Cerebellar cortex (tissue), 1 donor: Measurements from ENCODE around the gene USF3.

ENCODE experiments used
- DNase-seq: peaks from one replicate; pipeline ENCODE4 v3.0.0-alpha.2; 2015; ENCODE audit warnings: low spot score

Gene USF3

GRCh38 chr3:113614402-113614801 is 82.0 kb downstream of the USF3 start:
- no peak for DNase-seq

DNA sequence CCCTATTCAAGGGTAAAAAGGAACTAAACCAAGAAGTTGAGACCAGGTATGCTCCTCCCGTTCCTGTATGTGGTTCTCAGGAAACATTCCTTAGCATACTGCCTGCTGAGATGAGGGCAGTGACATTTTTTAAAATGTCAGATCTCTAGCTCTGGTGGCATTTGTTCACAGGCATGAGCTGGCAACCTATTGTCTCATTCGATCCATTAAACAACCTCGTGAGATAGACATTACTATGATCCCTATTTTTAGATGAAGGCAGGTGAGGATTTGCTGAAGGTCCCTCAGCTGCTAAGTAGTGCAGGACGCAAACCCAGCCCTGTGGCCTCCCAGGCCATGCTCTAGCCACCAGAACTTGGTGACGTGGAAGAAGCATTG is 89.2 kb downstream of the USF3 start:
- DNase-seq: peak; percentile 44

DNA sequence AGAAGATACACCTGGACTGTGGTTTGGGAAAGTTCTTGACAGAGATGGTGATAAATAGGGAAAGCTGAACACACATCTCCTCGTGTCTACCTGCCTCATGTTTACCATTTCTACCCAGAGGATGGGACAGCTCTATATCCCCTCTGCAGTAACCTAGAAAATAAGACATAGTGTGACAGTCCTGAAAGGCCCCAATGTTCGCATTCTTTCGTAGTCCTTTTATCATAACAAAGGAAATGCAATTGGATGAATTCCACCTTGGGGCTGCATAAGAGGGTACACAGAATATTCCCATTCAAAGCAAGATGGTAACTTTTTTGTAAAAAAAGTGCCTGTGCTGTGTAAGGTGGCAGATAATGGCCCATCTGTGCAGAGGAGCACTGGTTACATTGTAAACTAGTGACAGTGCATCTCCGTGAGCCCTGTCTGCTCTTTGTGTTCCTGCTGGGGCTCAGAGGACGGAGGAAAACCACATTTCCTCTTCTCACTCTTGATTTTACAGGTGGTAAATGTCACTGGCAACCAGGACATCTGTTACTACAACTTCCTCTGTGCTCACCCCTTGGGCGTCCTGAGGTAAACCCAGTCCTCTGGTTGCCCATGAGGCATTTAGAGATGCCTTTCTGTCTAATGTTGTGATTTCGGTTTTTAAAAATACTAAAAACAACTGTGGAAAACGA is 89.8 kb downstream of the USF3 start:
- peak; percentile 71 for DNase-seq

DNA sequence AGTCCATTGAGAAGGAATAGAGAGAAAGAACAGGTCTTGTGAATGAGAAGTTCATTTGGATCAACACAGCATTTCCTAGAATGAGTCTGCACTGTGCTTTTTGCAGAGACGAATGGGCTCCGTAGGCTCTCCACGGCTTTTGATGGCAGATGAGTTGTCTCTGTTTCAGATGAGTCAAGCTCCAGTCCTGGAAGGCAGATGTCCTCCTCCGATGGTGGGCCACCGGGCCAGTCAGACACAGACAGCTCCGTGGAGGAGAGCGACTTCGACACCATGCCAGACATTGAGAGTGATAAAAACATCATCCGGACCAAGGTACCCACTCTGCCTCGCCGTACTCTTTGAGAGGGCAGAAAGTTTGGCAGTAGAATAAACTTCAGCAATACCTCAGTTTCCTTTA is 93.6 kb downstream of the USF3 start:
- peak; percentile 40 for DNase-seq

DNA sequence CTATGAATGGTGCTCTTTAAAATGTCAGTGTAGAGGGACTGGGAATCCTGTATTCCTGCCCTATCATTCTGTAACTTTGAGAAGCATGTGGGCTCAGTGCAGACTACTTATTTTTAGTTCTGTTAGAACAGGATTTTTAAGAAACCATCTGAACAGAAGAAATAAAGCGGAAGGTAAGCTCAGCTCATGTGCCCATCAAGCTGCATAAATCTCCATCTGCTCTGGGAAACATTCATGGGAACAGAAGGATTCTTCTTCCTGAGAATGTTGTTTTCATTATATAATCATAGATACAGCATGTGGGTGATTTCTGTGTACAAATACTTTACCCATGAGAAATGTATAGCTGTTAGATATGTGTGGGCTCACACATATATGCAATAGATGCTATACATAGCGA is 94.2 kb downstream of the USF3 start:
- peak; percentile 80 for DNase-seq

GRCh38 chr3:113601240-113601639 is 95.2 kb downstream of the USF3 start:
- peak; percentile 78 for DNase-seq

- DNase-seq: peak; percentile 89
These were observed 95.8 kb downstream of the USF3 start for GRCh38 chr3:113600418-113601182.
